Measurements from ENCODE around the gene TTC7B.

DNA sequence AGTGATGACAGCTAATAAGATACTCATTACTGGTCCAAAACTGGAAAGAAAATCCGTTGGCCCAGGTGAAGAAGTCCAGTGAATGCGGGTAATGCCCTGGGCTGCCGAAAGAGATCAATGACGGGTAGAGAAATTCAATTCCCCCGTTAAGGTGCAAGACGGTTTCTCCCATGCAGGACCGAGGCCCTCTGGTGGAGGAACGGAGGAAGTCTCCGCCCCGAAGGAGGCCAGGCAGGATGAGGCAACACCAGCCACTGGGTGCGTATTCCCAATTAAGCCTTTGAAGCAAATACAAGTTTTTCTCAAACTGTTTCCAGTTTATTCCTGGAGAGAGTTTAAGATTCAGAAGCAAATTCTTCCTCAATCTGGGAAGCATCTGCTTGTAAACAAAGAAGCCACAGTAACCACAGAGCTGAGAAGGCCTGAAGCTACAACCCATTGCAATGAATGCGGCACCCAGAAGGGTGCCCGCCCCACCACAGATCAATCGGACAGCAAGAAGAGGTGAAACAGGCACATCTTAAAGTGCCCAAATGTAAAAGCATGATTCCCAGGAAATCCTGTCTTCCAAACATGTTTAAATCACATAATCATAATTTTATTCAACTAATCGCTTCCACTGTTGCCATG lies 118.5 kb downstream of the TTC7B start:
- no peak for TF ChIP-seq POLR2A (IDR thresholded peaks at IDR 0.05)
- TF ChIP-seq, protein P1, sequence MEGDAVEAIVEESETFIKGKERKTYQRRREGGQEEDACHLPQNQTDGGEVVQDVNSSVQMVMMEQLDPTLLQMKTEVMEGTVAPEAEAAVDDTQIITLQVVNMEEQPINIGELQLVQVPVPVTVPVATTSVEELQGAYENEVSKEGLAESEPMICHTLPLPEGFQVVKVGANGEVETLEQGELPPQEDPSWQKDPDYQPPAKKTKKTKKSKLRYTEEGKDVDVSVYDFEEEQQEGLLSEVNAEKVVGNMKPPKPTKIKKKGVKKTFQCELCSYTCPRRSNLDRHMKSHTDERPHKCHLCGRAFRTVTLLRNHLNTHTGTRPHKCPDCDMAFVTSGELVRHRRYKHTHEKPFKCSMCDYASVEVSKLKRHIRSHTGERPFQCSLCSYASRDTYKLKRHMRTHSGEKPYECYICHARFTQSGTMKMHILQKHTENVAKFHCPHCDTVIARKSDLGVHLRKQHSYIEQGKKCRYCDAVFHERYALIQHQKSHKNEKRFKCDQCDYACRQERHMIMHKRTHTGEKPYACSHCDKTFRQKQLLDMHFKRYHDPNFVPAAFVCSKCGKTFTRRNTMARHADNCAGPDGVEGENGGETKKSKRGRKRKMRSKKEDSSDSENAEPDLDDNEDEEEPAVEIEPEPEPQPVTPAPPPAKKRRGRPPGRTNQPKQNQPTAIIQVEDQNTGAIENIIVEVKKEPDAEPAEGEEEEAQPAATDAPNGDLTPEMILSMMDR (IDR thresholded peaks at IDR 0.05): peak; percentile 71 to 95 (median 91)

Measured in Peyer's patch (tissue), 4 donors.